ENCODE results near the gene PLAAT5. TPM values are rescaled to one million over a fixed set of nuclear protein-coding genes. Genes with fewer than 3 reads are reported as not detected.
"Not testable (repeated sequence)": the region's sequence is repeated elsewhere in the genome, so short reads cannot be mapped to it uniquely, and the experiment has no call there.

PLAAT5 gene
- total and polyA plus RNA-seq, 2 donors: 1.9 to 4.3 TPM

- H3K4me3 ChIP-seq (ENCODE audit: low read depth, low read length); H3K27ac ChIP-seq (ENCODE audit: low read depth): not testable (repeated sequence)
- WGBS: 41% methylated on average over 8 of the region's 11 CpGs
Measured at GRCh38 chr11:63528156-63528555, 37.2 kb upstream of the PLAAT5 start.

GRCh38 chr11:63527667-63528066 lies 36.7 kb upstream of the PLAAT5 start:
- no peak for DNase-seq (ENCODE audit: extremely low spot score)
- Histone ChIP-seq H3K27ac (ENCODE audit: low read depth) (no peak overlapping the region), H3K36me3 (ENCODE audit: insufficient read depth) (no peaks in the 10 kb centered on the region), H3K4me1 (ENCODE audit: insufficient read depth) (no peaks in the 10 kb centered on the region), H3K4me3 (ENCODE audit: low read depth, low read length) (no peak overlapping the region)
- 83% methylated on average over 2 of the region's 2 CpGs for WGBS

More at GRCh38 chr11:63528156-63528555, 37.2 kb upstream of the PLAAT5 start:
- not testable (repeated sequence) for H3K4me1 ChIP-seq (ENCODE audit: insufficient read depth); H3K36me3 ChIP-seq (ENCODE audit: insufficient read depth); DNase-seq (ENCODE audit: extremely low spot score)

- H3K27ac ChIP-seq (ENCODE audit: low read depth): no peak overlapping the region
- H3K4me1 ChIP-seq (ENCODE audit: insufficient read depth): no peaks in the 10 kb centered on the region
- H3K4me3 ChIP-seq (ENCODE audit: low read depth, low read length): no peak overlapping the region
- no peak for DNase-seq (ENCODE audit: extremely low spot score)
- no peaks in the 10 kb centered on the region for H3K36me3 ChIP-seq (ENCODE audit: insufficient read depth)
- WGBS: 75% methylated on average over 7 of the region's 7 CpGs
Measured at GRCh38 chr11:63523151-63523550, 32.2 kb upstream of the PLAAT5 start.

GRCh38 chr11:63521896-63522295 lies 30.9 kb upstream of the PLAAT5 start:
- DNase-seq (ENCODE audit: extremely low spot score): no peak
- no peak overlapping the region for H3K27ac ChIP-seq (ENCODE audit: low read depth)
- WGBS: 85% methylated on average over 2 of the region's 2 CpGs

GRCh38 chr11:63520606-63521170 lies 29.7 kb upstream of the PLAAT5 start:
- no peaks in the 10 kb centered on the region for H3K36me3 ChIP-seq (ENCODE audit: insufficient read depth)
- 82% methylated on average over 5 of the region's 5 CpGs for WGBS
- no peak for DNase-seq (ENCODE audit: extremely low spot score)
- H3K4me1 ChIP-seq (ENCODE audit: insufficient read depth): no peaks in the 10 kb centered on the region
- no peak overlapping the region for H3K4me3 ChIP-seq (ENCODE audit: low read depth, low read length)
- no peak overlapping the region for H3K27ac ChIP-seq (ENCODE audit: low read depth)

More at GRCh38 chr11:63521896-63522295, 30.9 kb upstream of the PLAAT5 start:
- H3K36me3 ChIP-seq (ENCODE audit: insufficient read depth): no peaks in the 10 kb centered on the region
- no peaks in the 10 kb centered on the region for H3K4me1 ChIP-seq (ENCODE audit: insufficient read depth)
- no peak overlapping the region for H3K4me3 ChIP-seq (ENCODE audit: low read depth, low read length)

- WGBS: 21% methylated on average over 1 of the region's 1 CpG
- no peaks in the 10 kb centered on the region for H3K4me1 ChIP-seq (ENCODE audit: insufficient read depth)
Measured at GRCh38 chr11:63518548-63518947, 27.6 kb upstream of the PLAAT5 start.

GRCh38 chr11:63517156-63517555 lies 26.2 kb upstream of the PLAAT5 start:
- DNase-seq (ENCODE audit: extremely low spot score): no peak
- Histone ChIP-seq H3K4me1 (ENCODE audit: insufficient read depth) (no peaks in the 10 kb centered on the region), H3K27ac (ENCODE audit: low read depth) (no peak overlapping the region), H3K36me3 (ENCODE audit: insufficient read depth) (no peaks in the 10 kb centered on the region), H3K4me3 (ENCODE audit: low read depth, low read length) (no peak overlapping the region)
- WGBS: 93% methylated on average over 5 of the region's 5 CpGs

More at GRCh38 chr11:63518548-63518947, 27.6 kb upstream of the PLAAT5 start:
- no peak overlapping the region for H3K4me3 ChIP-seq (ENCODE audit: low read depth, low read length)
- no peak overlapping the region for H3K27ac ChIP-seq (ENCODE audit: low read depth)
- DNase-seq (ENCODE audit: extremely low spot score): no peak
- no peaks in the 10 kb centered on the region for H3K36me3 ChIP-seq (ENCODE audit: insufficient read depth)

- H3K27ac ChIP-seq (ENCODE audit: low read depth): no peak overlapping the region
- 93% methylated on average over 6 of the region's 6 CpGs for WGBS
- no peaks in the 10 kb centered on the region for H3K36me3 ChIP-seq (ENCODE audit: insufficient read depth)
- H3K4me3 ChIP-seq (ENCODE audit: low read depth, low read length): no peak overlapping the region
- H3K4me1 ChIP-seq (ENCODE audit: insufficient read depth): no peaks in the 10 kb centered on the region
- no peak for DNase-seq (ENCODE audit: extremely low spot score)
Measured at GRCh38 chr11:63516109-63516508, 25.1 kb upstream of the PLAAT5 start.

- Histone ChIP-seq H3K27ac (ENCODE audit: low read depth) (no peak overlapping the region), H3K4me3 (ENCODE audit: low read depth, low read length) (no peak overlapping the region), H3K36me3 (ENCODE audit: insufficient read depth) (no peaks in the 10 kb centered on the region), H3K4me1 (ENCODE audit: insufficient read depth) (no peaks in the 10 kb centered on the region)
- 88% methylated on average over 7 of the region's 7 CpGs for WGBS
- no peak for DNase-seq (ENCODE audit: extremely low spot score)
Measured at GRCh38 chr11:63512816-63513215, 21.8 kb upstream of the PLAAT5 start.

GRCh38 chr11:63511048-63511748 lies 20.2 kb upstream of the PLAAT5 start:
- no peaks in the 10 kb centered on the region for H3K36me3 ChIP-seq (ENCODE audit: insufficient read depth)
- no peaks in the 10 kb centered on the region for H3K4me1 ChIP-seq (ENCODE audit: insufficient read depth)
- DNase-seq (ENCODE audit: extremely low spot score): no peak
- 86% methylated on average over 11 of the region's 11 CpGs for WGBS
- H3K4me3 ChIP-seq (ENCODE audit: low read depth, low read length): no peak overlapping the region
- no peak overlapping the region for H3K27ac ChIP-seq (ENCODE audit: low read depth)

GRCh38 chr11:63510360-63511047 lies 19.5 kb upstream of the PLAAT5 start:
- Histone ChIP-seq H3K27ac (ENCODE audit: low read depth) (no peak overlapping the region), H3K36me3 (ENCODE audit: insufficient read depth) (no peaks in the 10 kb centered on the region), H3K4me3 (ENCODE audit: low read depth, low read length) (no peak overlapping the region), H3K4me1 (ENCODE audit: insufficient read depth) (no peaks in the 10 kb centered on the region)
- WGBS: 71% methylated on average over 7 of the region's 7 CpGs
- DNase-seq (ENCODE audit: extremely low spot score): no peak

- 94% methylated on average over 12 of the region's 12 CpGs for WGBS
- Histone ChIP-seq H3K36me3 (ENCODE audit: insufficient read depth) (no peaks in the 10 kb centered on the region), H3K27ac (ENCODE audit: low read depth) (no peak overlapping the region), H3K4me3 (ENCODE audit: low read depth, low read length) (no peak overlapping the region), H3K4me1 (ENCODE audit: insufficient read depth) (no peaks in the 10 kb centered on the region)
- no peak for DNase-seq (ENCODE audit: extremely low spot score)
Measured at GRCh38 chr11:63508745-63509144, 17.8 kb upstream of the PLAAT5 start.

GRCh38 chr11:63508009-63508408 lies 17.0 kb upstream of the PLAAT5 start:
- 87% methylated on average over 3 of the region's 3 CpGs for WGBS
- no peak for DNase-seq (ENCODE audit: extremely low spot score)
- Histone ChIP-seq H3K4me1 (ENCODE audit: insufficient read depth) (no peaks in the 10 kb centered on the region), H3K27ac (ENCODE audit: low read depth) (no peak overlapping the region), H3K36me3 (ENCODE audit: insufficient read depth) (no peaks in the 10 kb centered on the region), H3K4me3 (ENCODE audit: low read depth, low read length) (no peak overlapping the region)

GRCh38 chr11:63507511-63507910 lies 16.5 kb upstream of the PLAAT5 start:
- Histone ChIP-seq H3K27ac (ENCODE audit: low read depth) (no peak overlapping the region), H3K36me3 (ENCODE audit: insufficient read depth) (no peaks in the 10 kb centered on the region), H3K4me1 (ENCODE audit: insufficient read depth) (no peaks in the 10 kb centered on the region), H3K4me3 (ENCODE audit: low read depth, low read length) (no peak overlapping the region)
- 93% methylated on average over 2 of the region's 2 CpGs for WGBS
- DNase-seq (ENCODE audit: extremely low spot score): no peak
